Measurements from ENCODE around the gene MCM5.
"Not testable (repeated sequence)": the region's sequence is repeated elsewhere in the genome, so short reads cannot be mapped to it uniquely, and the experiment has no call there.

MCM5 gene

DNA sequence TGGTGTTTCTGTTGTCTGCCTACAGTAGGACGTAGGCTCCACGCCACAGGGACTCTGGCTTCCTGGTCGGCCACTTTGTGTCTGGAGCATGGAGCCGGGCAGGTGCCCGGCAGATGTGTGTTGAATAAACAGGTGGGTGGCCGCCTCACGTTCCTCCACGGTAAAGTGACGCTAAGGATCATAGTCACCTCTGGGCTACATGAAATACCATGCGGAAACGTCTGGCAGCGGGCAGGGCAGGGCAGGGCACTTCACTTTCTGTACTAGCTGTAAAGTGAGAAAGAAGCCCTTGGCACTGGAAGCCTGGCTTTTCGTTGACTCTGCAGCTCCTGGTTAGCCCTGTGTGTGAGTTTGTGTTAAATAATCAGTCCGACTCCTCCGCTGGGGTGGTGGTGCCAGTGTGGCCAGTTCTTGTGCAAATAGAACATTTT is 52.4 kb downstream of the MCM5 start:
- Mint-ChIP-seq H3K27ac (no peak overlapping the region), H3K27me3 (no peaks in the 10 kb centered on the region), H3K36me3 (peaks cover 10% of the 10 kb centered on the region), H3K4me1 (peaks cover 6% of the 10 kb centered on the region), H3K4me3 (no peak overlapping the region), H3K9me3 (no peaks in the 10 kb centered on the region)
- ATAC-seq (ENCODE audit: low read depth) (no peak), DNase-seq (ENCODE audit: low spot score in 2 of 2) (no peak)

DNA sequence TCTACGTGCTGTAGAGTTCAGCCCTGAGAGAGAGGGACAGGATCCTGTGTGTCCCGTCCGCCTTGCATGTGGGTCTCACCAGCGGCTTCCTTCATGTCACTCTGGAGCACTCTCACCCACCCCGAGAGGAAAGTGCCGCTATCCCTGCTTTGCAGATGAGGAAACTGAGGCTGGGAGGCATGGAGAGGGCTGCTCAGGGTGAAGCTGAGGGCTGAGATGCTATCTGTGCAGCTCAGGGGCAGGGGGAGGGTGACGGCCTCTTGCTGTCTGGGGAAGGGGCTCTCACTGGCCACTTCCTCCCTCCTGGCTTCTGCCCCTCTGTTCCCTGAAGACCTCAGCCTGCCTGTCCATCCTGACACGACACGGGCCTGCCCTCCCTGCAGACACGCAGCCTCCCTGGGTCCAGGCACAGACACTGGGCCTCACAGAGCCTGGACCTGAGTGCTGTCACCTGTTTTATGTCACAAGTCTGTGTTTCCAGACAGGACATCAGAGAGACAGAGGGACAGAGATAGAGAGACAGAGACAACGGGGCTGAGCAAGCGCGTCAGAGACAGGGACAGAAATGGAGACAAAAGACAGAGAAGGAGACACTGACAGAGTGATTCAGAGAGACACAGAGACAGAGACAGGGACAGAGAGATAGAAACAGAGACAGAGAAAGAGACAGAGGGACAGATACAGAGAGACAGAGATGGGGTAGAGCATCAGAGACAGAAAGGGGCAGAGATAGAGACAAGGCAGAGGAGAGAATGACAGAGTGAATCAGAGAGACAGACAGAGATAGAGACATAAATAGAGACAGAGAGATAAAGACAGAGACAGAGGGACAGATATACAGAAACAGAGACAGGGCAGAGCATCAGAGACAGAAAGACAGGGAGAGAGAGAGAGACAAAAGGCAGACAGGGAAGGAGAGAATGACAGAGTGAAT is 53.1 kb downstream of the MCM5 start:
- no peaks in the 10 kb centered on the region for H3K9me3 Mint-ChIP-seq

GRCh38 chr22:35454416-35455054 is 54.6 kb downstream of the MCM5 start:
- peaks cover 9% of the 10 kb centered on the region for H3K36me3 Mint-ChIP-seq
- no peaks in the 10 kb centered on the region for H3K4me1 Mint-ChIP-seq
- H3K9me3 Mint-ChIP-seq = no peaks in the 10 kb centered on the region
- H3K27ac Mint-ChIP-seq = no peak overlapping the region
- no peaks in the 10 kb centered on the region for H3K27me3 Mint-ChIP-seq
- H3K4me3 Mint-ChIP-seq = no peak overlapping the region
- ATAC-seq (ENCODE audit: low read depth) (no peak), DNase-seq (ENCODE audit: low spot score in 2 of 2) (no peak)

More for the DNA sequence above, 53.1 kb downstream of the MCM5 start:
- Mint-ChIP-seq H3K4me1 (peaks cover 4% of the 10 kb centered on the region), H3K27ac (no peak overlapping the region), H3K36me3 (peaks cover 10% of the 10 kb centered on the region), H3K4me3 (no peak overlapping the region), H3K27me3 (no peaks in the 10 kb centered on the region)
- DNase-seq (ENCODE audit: low spot score in 2 of 2) = no peak
- ATAC-seq (ENCODE audit: low read depth) = no peak

GRCh38 chr22:35455529-35455928 is 55.6 kb downstream of the MCM5 start:
- no peaks in the 10 kb centered on the region for H3K9me3 Mint-ChIP-seq
- no peak overlapping the region for H3K4me3 Mint-ChIP-seq
- ATAC-seq (ENCODE audit: low read depth) (no peak), DNase-seq (ENCODE audit: low spot score in 2 of 2) (no peak)
- no peaks in the 10 kb centered on the region for H3K27me3 Mint-ChIP-seq
- peaks cover 6% of the 10 kb centered on the region for H3K36me3 Mint-ChIP-seq
- H3K27ac Mint-ChIP-seq = no peak overlapping the region
- H3K4me1 Mint-ChIP-seq = no peaks in the 10 kb centered on the region

GRCh38 chr22:35456757-35457156 is 56.8 kb downstream of the MCM5 start:
- DNase-seq (ENCODE audit: low spot score in 2 of 2) = no peak
- Mint-ChIP-seq H3K36me3 (peaks cover 2% of the 10 kb centered on the region), H3K4me3 (no peak overlapping the region), H3K9me3 (no peaks in the 10 kb centered on the region), H3K27ac (no peak overlapping the region), H3K4me1 (no peaks in the 10 kb centered on the region), H3K27me3 (no peaks in the 10 kb centered on the region)
- ATAC-seq (ENCODE audit: low read depth) = no peak

GRCh38 chr22:35457729-35458546 is 58.0 kb downstream of the MCM5 start:
- no peak overlapping the region for H3K27ac Mint-ChIP-seq
- no peaks in the 10 kb centered on the region for H3K27me3 Mint-ChIP-seq
- no peaks in the 10 kb centered on the region for H3K9me3 Mint-ChIP-seq
- no peak for DNase-seq (ENCODE audit: low spot score in 2 of 2)
- no peak overlapping the region for H3K4me3 Mint-ChIP-seq
- H3K4me1 Mint-ChIP-seq = no peaks in the 10 kb centered on the region
- no peak for ATAC-seq (ENCODE audit: low read depth)
- peaks cover 5% of the 10 kb centered on the region for H3K36me3 Mint-ChIP-seq

DNA sequence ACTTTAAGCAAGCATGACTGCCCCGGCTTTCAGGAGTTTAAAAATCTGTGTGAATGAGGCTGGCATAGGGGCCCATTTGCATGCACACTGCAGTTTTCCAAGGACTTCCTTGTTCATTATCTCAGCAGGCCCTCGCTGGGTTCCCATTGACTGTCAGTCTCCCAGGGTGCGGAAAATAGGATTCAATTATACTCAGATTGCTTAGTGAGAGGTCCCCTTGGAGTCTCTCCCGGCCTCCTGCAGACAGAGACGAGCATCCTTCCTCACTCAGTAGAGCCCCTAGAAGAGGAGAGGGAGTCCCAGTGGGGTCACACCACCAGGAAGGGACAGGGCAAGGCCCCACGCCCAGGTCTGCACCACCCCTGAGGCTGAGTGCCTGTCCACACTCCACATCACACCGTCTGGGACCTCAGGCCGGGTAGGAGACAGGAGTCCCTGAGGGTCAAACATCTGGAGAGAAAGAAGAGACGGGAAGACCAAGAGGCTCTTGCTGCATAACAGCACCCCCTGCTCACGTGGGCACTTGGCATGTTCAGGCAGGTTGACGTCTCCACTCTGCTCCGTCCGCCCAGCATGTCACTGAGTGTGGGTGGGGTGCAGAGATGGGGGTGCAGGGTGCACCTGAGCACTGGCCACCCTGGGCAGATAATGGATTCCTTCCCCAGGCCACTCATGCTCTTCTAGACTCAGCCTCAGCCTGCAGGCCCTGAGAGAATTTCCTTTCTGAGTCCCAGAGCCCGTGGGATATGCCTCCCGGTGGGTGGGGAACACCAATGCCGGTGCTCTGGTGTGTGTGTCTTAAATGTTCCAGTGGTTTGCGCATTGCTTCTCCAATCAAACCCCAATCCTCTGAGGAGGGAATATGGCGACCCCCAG is 58.8 kb downstream of the MCM5 start:
- ATAC-seq (ENCODE audit: low read depth) (no peak), DNase-seq (ENCODE audit: low spot score in 2 of 2) (no peak)
- Mint-ChIP-seq H3K36me3 (peaks cover 9% of the 10 kb centered on the region), H3K9me3 (peaks cover 4% of the 10 kb centered on the region), H3K27me3 (no peaks in the 10 kb centered on the region), H3K4me3 (no peak overlapping the region), H3K4me1 (peaks cover 4% of the 10 kb centered on the region), H3K27ac (no peak overlapping the region)

- H3K36me3 Mint-ChIP-seq = peaks cover 9% of the 10 kb centered on the region
- H3K4me3 Mint-ChIP-seq = no peak overlapping the region
- DNase-seq (ENCODE audit: low spot score in 2 of 2) (no peak), ATAC-seq (ENCODE audit: low read depth) (no peak)
- no peak overlapping the region for H3K27ac Mint-ChIP-seq
- peaks cover 7% of the 10 kb centered on the region for H3K4me1 Mint-ChIP-seq
- H3K9me3 Mint-ChIP-seq = peaks cover 4% of the 10 kb centered on the region
- H3K27me3 Mint-ChIP-seq = no peaks in the 10 kb centered on the region
These were observed 59.5 kb downstream of the MCM5 start for GRCh38 chr22:35459423-35459894.

- not testable (repeated sequence) for H3K4me3 Mint-ChIP-seq; DNase-seq (ENCODE audit: low spot score in 2 of 2); ATAC-seq (ENCODE audit: low read depth); H3K27me3 Mint-ChIP-seq; H3K36me3 Mint-ChIP-seq; H3K9me3 Mint-ChIP-seq; H3K27ac Mint-ChIP-seq
- H3K4me1 Mint-ChIP-seq = peaks cover 12% of the 10 kb centered on the region
These were observed 60.0 kb downstream of the MCM5 start for GRCh38 chr22:35459976-35460375.

DNA sequence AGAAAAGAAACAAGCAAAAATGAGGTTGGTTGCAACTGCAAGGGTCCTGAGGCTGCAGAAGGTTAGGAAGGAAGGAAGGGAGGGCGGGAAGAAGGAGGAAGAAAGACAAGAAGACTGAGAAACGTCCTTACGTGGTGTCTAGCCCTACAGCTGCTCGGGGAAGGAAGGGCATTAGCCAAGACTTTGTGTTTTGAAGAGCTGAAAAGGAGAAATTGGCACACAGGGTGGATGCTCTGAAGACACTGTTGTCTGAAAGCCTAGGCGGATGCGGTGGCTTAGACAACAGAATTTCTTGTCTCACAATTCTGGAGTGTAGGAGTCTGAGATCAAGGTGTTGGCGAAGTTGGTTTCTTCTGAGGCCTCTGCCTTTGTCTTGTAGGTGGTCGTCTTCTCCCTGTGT is 60.7 kb downstream of the MCM5 start:
- no peak for DNase-seq (ENCODE audit: low spot score in 2 of 2)
- no peak for ATAC-seq (ENCODE audit: low read depth)
- H3K4me1 Mint-ChIP-seq = peaks cover 14% of the 10 kb centered on the region
- no peak overlapping the region for H3K4me3 Mint-ChIP-seq
- H3K36me3 Mint-ChIP-seq = peaks cover 9% of the 10 kb centered on the region
- peaks cover 4% of the 10 kb centered on the region for H3K9me3 Mint-ChIP-seq
- no peak overlapping the region for H3K27ac Mint-ChIP-seq
- no peaks in the 10 kb centered on the region for H3K27me3 Mint-ChIP-seq

DNA sequence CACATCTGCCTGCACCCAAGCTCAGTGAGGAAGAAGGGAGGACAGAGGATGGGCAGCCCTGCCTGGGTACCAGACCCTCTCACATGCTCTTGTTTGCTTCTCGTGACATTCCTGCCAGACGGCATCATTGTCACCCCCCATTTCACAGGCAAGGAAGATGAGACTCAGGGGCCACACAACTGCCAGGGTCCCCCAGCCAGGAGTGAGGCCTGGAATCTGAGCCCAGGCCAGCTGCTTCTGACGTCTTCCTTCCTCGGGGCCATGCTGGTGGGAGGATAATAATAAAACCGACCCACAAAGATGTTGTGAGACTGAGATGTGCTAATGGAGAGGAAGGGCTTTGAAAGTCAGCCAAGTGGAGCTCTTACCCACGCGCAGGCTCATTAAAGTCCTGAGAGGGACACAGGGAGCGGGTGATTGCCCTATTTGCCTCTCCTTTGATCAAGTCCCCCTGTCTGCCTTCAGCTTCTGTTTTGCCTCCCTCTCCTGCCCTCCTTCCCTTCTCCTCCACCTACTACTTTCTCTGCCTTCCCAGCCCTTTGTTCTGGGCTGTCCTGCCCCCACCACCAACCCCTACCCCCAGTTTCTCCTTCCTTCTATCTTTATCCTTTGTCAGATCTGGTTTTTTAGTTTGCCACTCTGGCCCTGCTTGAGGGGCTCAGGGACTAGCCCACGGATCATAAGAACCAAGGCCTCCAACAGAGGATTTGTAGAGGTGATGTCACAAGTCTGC is 62.7 kb downstream of the MCM5 start:
- no peak for ATAC-seq (ENCODE audit: low read depth)
- H3K4me1 Mint-ChIP-seq = peaks cover 14% of the 10 kb centered on the region
- no peak for DNase-seq (ENCODE audit: low spot score in 2 of 2)
- no peak overlapping the region for H3K27ac Mint-ChIP-seq
- H3K27me3 Mint-ChIP-seq = no peaks in the 10 kb centered on the region
- H3K4me3 Mint-ChIP-seq = no peak overlapping the region
- peaks cover 9% of the 10 kb centered on the region for H3K36me3 Mint-ChIP-seq
- H3K9me3 Mint-ChIP-seq = peaks cover 4% of the 10 kb centered on the region

GRCh38 chr22:35463231-35463933 is 63.4 kb downstream of the MCM5 start:
- peaks cover 9% of the 10 kb centered on the region for H3K36me3 Mint-ChIP-seq
- H3K9me3 Mint-ChIP-seq = peaks cover 4% of the 10 kb centered on the region
- DNase-seq (ENCODE audit: low spot score in 2 of 2) = no peak
- H3K27ac Mint-ChIP-seq = no peak overlapping the region
- no peaks in the 10 kb centered on the region for H3K27me3 Mint-ChIP-seq
- H3K4me3 Mint-ChIP-seq = no peak overlapping the region
- H3K4me1 Mint-ChIP-seq = peaks cover 14% of the 10 kb centered on the region
- ATAC-seq (ENCODE audit: low read depth) = no peak

Measured in memory B cell (primary cell).